ENCODE measurements around the gene METTL23. TPM values are rescaled to one million over a fixed set of nuclear protein-coding genes. Genes with fewer than 3 reads are reported as not detected.

The METTL23 gene
- total RNA-seq, 3 donors from 2014 or later (not counting 1 experiment from before 2014, with no cell fraction given) = 31.9 to 57.7 (median 34.2) TPM

GRCh38 chr17:76683011-76683755 lies 43.5 kb upstream of the METTL23 start:
- no peaks in the 10 kb centered on the region for H3K9me3 ChIP-seq (ENCODE audit: control insufficient read depth, insufficient read depth, low read length)
- DNase-seq (no peak), ATAC-seq (no peak)
- intact Hi-C loops (cut with micrococcal nuclease) = loop anchor here (5.0 kb wide), 1 partner anchor 34 kb away; no protein-coding TSS in a partner anchor
- no peak overlapping the region for H3K4me3 ChIP-seq (ENCODE audit: low read length)
- H3K27me3 ChIP-seq (ENCODE audit: control insufficient read depth, insufficient read depth, low read length) = no peaks in the 10 kb centered on the region
- H3K27ac Mint-ChIP-seq = no peak overlapping the region
- H3K4me3 Mint-ChIP-seq = no peak overlapping the region
- H3K36me3 Mint-ChIP-seq = no peaks in the 10 kb centered on the region
- H3K4me1 Mint-ChIP-seq = peaks cover 18 to 21% of the 10 kb centered on the region in 2 donors
- no peak for TF ChIP-seq CTCF (IDR thresholded peaks at IDR 0.05)
- peaks cover 2% of the 10 kb centered on the region for H3K36me3 ChIP-seq (ENCODE audit: control insufficient read depth, insufficient read depth, low read length)
- no peaks in the 10 kb centered on the region for H3K9me3 Mint-ChIP-seq
- peaks cover 44% of the 10 kb centered on the region for H3K4me1 ChIP-seq (ENCODE audit: control insufficient read depth, insufficient read depth, low read length)
- H3K27me3 Mint-ChIP-seq (ENCODE audit: low read depth in 2 of 2) = no peaks in the 10 kb centered on the region
- H3K27ac ChIP-seq (ENCODE audit: low read length) = no peak overlapping the region
- WGBS (ENCODE audit: insufficient coverage) = 75% methylated on average over 18 of the region's 18 CpGs

- no peaks in the 10 kb centered on the region for H3K9me3 Mint-ChIP-seq
- peaks cover 2% of the 10 kb centered on the region for H3K36me3 ChIP-seq (ENCODE audit: control insufficient read depth, insufficient read depth, low read length)
- no peak overlapping the region for H3K4me3 Mint-ChIP-seq
- peaks cover 34% of the 10 kb centered on the region for H3K4me1 ChIP-seq (ENCODE audit: control insufficient read depth, insufficient read depth, low read length)
- DNase-seq = no peak
- intact Hi-C loops (cut with micrococcal nuclease) = loop anchor here (5.0 kb wide), 1 partner anchor 33 kb away; no protein-coding TSS in a partner anchor
- TF ChIP-seq CTCF (IDR thresholded peaks at IDR 0.05) = no peak
- 79% methylated on average over 25 of the region's 25 CpGs for WGBS (ENCODE audit: insufficient coverage)
- no peaks in the 10 kb centered on the region for H3K36me3 Mint-ChIP-seq
- ATAC-seq = no peak
- no peak overlapping the region for H3K27ac ChIP-seq (ENCODE audit: low read length)
- peaks cover 18 to 21% of the 10 kb centered on the region in 2 donors for H3K4me1 Mint-ChIP-seq
- no peak overlapping the region for H3K27ac Mint-ChIP-seq
- no peaks in the 10 kb centered on the region for H3K9me3 ChIP-seq (ENCODE audit: control insufficient read depth, insufficient read depth, low read length)
- H3K27me3 ChIP-seq (ENCODE audit: control insufficient read depth, insufficient read depth, low read length) = no peaks in the 10 kb centered on the region
- no peak overlapping the region for H3K4me3 ChIP-seq (ENCODE audit: low read length)
- no peaks in the 10 kb centered on the region for H3K27me3 Mint-ChIP-seq (ENCODE audit: low read depth in 2 of 2)
Observed at GRCh38 chr17:76683921-76684745, 42.5 kb upstream of the METTL23 start.

- intact Hi-C loops (cut with micrococcal nuclease) = loop anchor here (5.0 kb wide), 1 partner anchor 33 kb away; no protein-coding TSS in a partner anchor
- H3K4me1 ChIP-seq (ENCODE audit: control insufficient read depth, insufficient read depth, low read length) = peaks cover 33% of the 10 kb centered on the region
- no peak for DNase-seq
- ATAC-seq = no peak
- TF ChIP-seq CTCF (IDR thresholded peaks at IDR 0.05) = no peak
- no peak overlapping the region for H3K4me3 ChIP-seq (ENCODE audit: low read length)
- H3K27ac ChIP-seq (ENCODE audit: low read length) = no peak overlapping the region
- peaks cover 18 to 21% of the 10 kb centered on the region in 2 donors for H3K4me1 Mint-ChIP-seq
- no peaks in the 10 kb centered on the region for H3K36me3 Mint-ChIP-seq
- H3K27me3 Mint-ChIP-seq (ENCODE audit: low read depth in 2 of 2) = no peaks in the 10 kb centered on the region
- H3K9me3 Mint-ChIP-seq = no peaks in the 10 kb centered on the region
- no peaks in the 10 kb centered on the region for H3K27me3 ChIP-seq (ENCODE audit: control insufficient read depth, insufficient read depth, low read length)
- no peaks in the 10 kb centered on the region for H3K9me3 ChIP-seq (ENCODE audit: control insufficient read depth, insufficient read depth, low read length)
- 88% methylated on average over 7 of the region's 7 CpGs for WGBS (ENCODE audit: insufficient coverage)
- no peak overlapping the region for H3K27ac Mint-ChIP-seq
- H3K4me3 Mint-ChIP-seq = no peak overlapping the region
- peaks cover 2% of the 10 kb centered on the region for H3K36me3 ChIP-seq (ENCODE audit: control insufficient read depth, insufficient read depth, low read length)
Observed at GRCh38 chr17:76684756-76685155, 41.9 kb upstream of the METTL23 start.

Data from natural killer cell (primary cell).